Keratinocyte (primary cell): Measurements from ENCODE around the gene CD40. TPM values are rescaled to one million over a fixed set of nuclear protein-coding genes. Genes with fewer than 3 reads are reported as not detected.

Experiments used
- DNase-seq: peaks from one replicate; pipeline ENCODE4 v3.0.0-alpha.2; 2011; ENCODE audit warnings: low read depth, missing footprints, low spot score
- FAIRE-seq: peaks from 2 replicates; lab custom pipeline; 2011; peaks lifted over from hg19 to GRCh38; lab: Jason Lieb, UNC
- H2AFZ ChIP-seq: 2 replicates; pipeline ENCODE4 v1.6.0; 2012; ENCODE audit warnings: low read length, control low read depth, inconsistent platforms; ENCODE audit not compliant: control insufficient read depth
- H3K27ac ChIP-seq: 2 replicates; pipeline ENCODE4 v1.5.1; 2011; ENCODE audit warnings: low read length; ENCODE audit not compliant: control insufficient read depth, insufficient read depth
- H3K27me3 ChIP-seq: 3 replicates; pipeline ENCODE4 v1.6.0; 2011; ENCODE audit warnings: low read length; ENCODE audit not compliant: control insufficient read depth, insufficient read depth; ENCODE audit errors: extremely low read depth
- H3K36me3 ChIP-seq, 2 experiments: 2 replicates in 1 of 2; 3 replicates in 1 of 2; pipeline ENCODE4 v1.5.1; 2011; ENCODE audit warnings: low read length in 2 of 2, mild to moderate bottlenecking in 1 of 2; ENCODE audit not compliant: control insufficient read depth in 2 of 2, insufficient read depth in 2 of 2; ENCODE audit errors: extremely low read depth in 1 of 2
- H3K4me1 ChIP-seq: 3 replicates; pipeline ENCODE4 v1.5.1; 2011; ENCODE audit warnings: low read length; ENCODE audit not compliant: control insufficient read depth, insufficient read depth; ENCODE audit errors: extremely low read depth
- H3K4me2 ChIP-seq: 3 replicates; pipeline ENCODE4 v1.6.0; 2011; ENCODE audit warnings: low read depth, low read length; ENCODE audit not compliant: control insufficient read depth, insufficient read depth; ENCODE audit errors: extremely low read depth
- H3K4me3 ChIP-seq, 3 experiments: fragments of 200-600 bp in 1 of 3; sonication (generic) in 1 of 3; 2 replicates in 2 of 3; 3 replicates in 1 of 3; pipeline ENCODE4 v1.5.1; 2011 to 2016; ENCODE audit warnings: low read length in 3 of 3, mild to moderate bottlenecking in 3 of 3, control low read depth in 2 of 3, inconsistent platforms in 1 of 3, low read depth in 1 of 3, mixed read lengths in 1 of 3, mixed run types in 1 of 3, moderate library complexity in 1 of 3; ENCODE audit not compliant: control insufficient read depth in 2 of 3, insufficient read depth in 2 of 3; ENCODE audit errors: extremely low read depth in 1 of 3
- H3K79me2 ChIP-seq: 2 replicates; pipeline ENCODE4 v1.6.0; 2012; ENCODE audit warnings: low read length; ENCODE audit not compliant: control insufficient read depth, insufficient read depth
- H3K9ac ChIP-seq: 3 replicates; pipeline ENCODE4 v1.6.0; 2011; ENCODE audit warnings: low read length; ENCODE audit not compliant: control insufficient read depth, insufficient read depth; ENCODE audit errors: extremely low read depth
- H3K9me1 ChIP-seq: 3 replicates; pipeline ENCODE4 v1.6.0; 2011; ENCODE audit warnings: low read length; ENCODE audit not compliant: control insufficient read depth, insufficient read depth; ENCODE audit errors: extremely low read depth
- H3K9me3 ChIP-seq: 2 replicates; pipeline ENCODE4 v1.5.1; 2012; ENCODE audit warnings: low read depth, low read length; ENCODE audit not compliant: control insufficient read depth
- H4K20me1 ChIP-seq: 3 replicates; pipeline ENCODE4 v1.6.0; 2011; ENCODE audit warnings: low read length; ENCODE audit not compliant: control insufficient read depth, insufficient read depth; ENCODE audit errors: extremely low read depth
- CTCF ChIP-seq, 3 experiments: IDR thresholded peaks in 1 of 3; conservative IDR thresholded peaks in 1 of 3; optimal IDR thresholded peaks in 1 of 3; 2 replicates in 2 of 3; 3 replicates in 1 of 3; pipeline versions ENCODE3 to v1.5.1; 2011; ENCODE audit warnings: low read length in 3 of 3, mild to moderate bottlenecking in 3 of 3, moderate library complexity in 2 of 3, control low read depth in 1 of 3, inconsistent platforms in 1 of 3; ENCODE audit not compliant: insufficient read depth in 2 of 3; ENCODE audit errors: extremely low read depth in 1 of 3
- EZH2 ChIP-seq: IDR thresholded peaks from one replicate; pipeline ENCODE4 v1.6.1; 2012; ENCODE audit warnings: inconsistent platforms, mild to moderate bottlenecking, low read length, moderate library complexity
- dilution Hi-C: fragments of 300-500 bp; cut with MboI; formaldehyde crosslinking; loops from one replicate; pipeline ENCODE4 v1.7.0; 2020; ENCODE audit warnings: low sequenced_read_pairs; ENCODE audit not compliant: extremely low pct_ligation_motif_present
- polyA plus RNA-seq, 5 experiments: library from polyadenylated mRNA; depleted of rRNA in 3 of 5; stranded (reverse) in 3 of 5; stranded (forward) in 1 of 5; unstranded in 1 of 5; fragments of >200 nt; gene quantifications; 1 replicate in 1 of 5; 2 replicates in 3 of 5; 3 replicates in 1 of 5; pipeline versions ENCODE4 v1.2.1 to v1.2.3, GENCODE V29; 2011 to 2012; ENCODE audit warnings: missing spikeins in 2 of 5, low read depth in 1 of 5, low replicate concordance in 1 of 5

CD40 gene
- polyA plus RNA-seq, 1 donor (not counting 4 experiments of a cell fraction or from before 2014, with no cell fraction given), result 13.4 TPM

- H3K4me3 ChIP-seq, result no peak overlapping the region
- H3K79me2 ChIP-seq, result no peaks in the 10 kb centered on the region
- TF ChIP-seq CTCF (optimal IDR thresholded peaks at IDR 0.05 in 1 of 3, IDR thresholded peaks at IDR 0.05 in 1 of 3, conservative IDR thresholded peaks at IDR 0.05 in 1 of 3; ENCODE audit: extremely low read depth in 1 of 3, insufficient read depth in 2 of 3, low read length in 3 of 3) (no peak), EZH2 (no peak)
- peaks cover 15% of the 10 kb centered on the region for H3K27me3 ChIP-seq
- no peaks in the 10 kb centered on the region for H3K9me3 ChIP-seq
- no peak overlapping the region for H3K4me2 ChIP-seq
- no peak overlapping the region for H3K9ac ChIP-seq
- no peak overlapping the region for H2AFZ ChIP-seq
- no peaks in the 10 kb centered on the region for H4K20me1 ChIP-seq
- DNase-seq, result no peak
- no peaks in the 10 kb centered on the region for H3K9me1 ChIP-seq
- H3K27ac ChIP-seq, result no peak overlapping the region
- H3K36me3 ChIP-seq, result no peaks in the 10 kb centered on the region
- FAIRE-seq, result no peak
- dilution Hi-C loops, result no loop called here
- no peaks in the 10 kb centered on the region for H3K4me1 ChIP-seq
Measured at GRCh38 chr20:46154305-46154704, 36.2 kb downstream of the CD40 start.

- Histone ChIP-seq H3K4me2 (no peak overlapping the region), H3K79me2 (no peaks in the 10 kb centered on the region), H3K27ac (no peak overlapping the region), H3K4me1 (no peaks in the 10 kb centered on the region), H3K4me3 (no peak overlapping the region), H2AFZ (no peak overlapping the region), H3K9ac (no peak overlapping the region), H3K9me1 (no peaks in the 10 kb centered on the region), H3K9me3 (no peaks in the 10 kb centered on the region), H3K36me3 (no peaks in the 10 kb centered on the region), H3K27me3 (peaks cover 15% of the 10 kb centered on the region), H4K20me1 (no peaks in the 10 kb centered on the region)
- TF ChIP-seq EZH2 (no peak), CTCF (optimal IDR thresholded peaks at IDR 0.05 in 1 of 3, IDR thresholded peaks at IDR 0.05 in 1 of 3, conservative IDR thresholded peaks at IDR 0.05 in 1 of 3; ENCODE audit: extremely low read depth in 1 of 3, insufficient read depth in 2 of 3, low read length in 3 of 3) (no peak)
- dilution Hi-C loops, result no loop called here
- DNase-seq (no peak), FAIRE-seq (no peak)
Measured at GRCh38 chr20:46154796-46155195, 36.7 kb downstream of the CD40 start.
